Measurements from ENCODE around the gene CENPB.

Gene CENPB

GRCh38 chr20:3744806-3745685, 41.5 kb downstream of the CENPB start:
- no peak for DNase-seq

- no peak for DNase-seq
These were observed 42.5 kb downstream of the CENPB start for GRCh38 chr20:3744037-3744436.

GRCh38 chr20:3743251-3743650, 43.3 kb downstream of the CENPB start:
- DNase-seq: no peak

- no peak for DNase-seq
These were observed 44.6 kb downstream of the CENPB start for GRCh38 chr20:3741836-3742458.

GRCh38 chr20:3740615-3741301, 45.8 kb downstream of the CENPB start:
- DNase-seq: no peak

GRCh38 chr20:3739926-3740451, 46.6 kb downstream of the CENPB start:
- DNase-seq: no peak

- DNase-seq: no peak
These were observed 47.2 kb downstream of the CENPB start for GRCh38 chr20:3739054-3739925.

- DNase-seq: no peak
These were observed 48.2 kb downstream of the CENPB start for GRCh38 chr20:3738111-3739053.

- no peak for DNase-seq
These were observed 50.8 kb downstream of the CENPB start for GRCh38 chr20:3735768-3736167.

GRCh38 chr20:3734111-3734843, 52.3 kb downstream of the CENPB start:
- no peak for DNase-seq
